GM19193 (cell line): ENCODE data around the gene MTA1.

Experiments
- POLR2A ChIP-seq: IDR thresholded peaks from 4 replicates; pipeline ENCODE4 v1.6.1; 2011; ENCODE audit not compliant: insufficient read depth, insufficient read length; ENCODE audit errors: extremely low read depth

MTA1 gene

DNA sequence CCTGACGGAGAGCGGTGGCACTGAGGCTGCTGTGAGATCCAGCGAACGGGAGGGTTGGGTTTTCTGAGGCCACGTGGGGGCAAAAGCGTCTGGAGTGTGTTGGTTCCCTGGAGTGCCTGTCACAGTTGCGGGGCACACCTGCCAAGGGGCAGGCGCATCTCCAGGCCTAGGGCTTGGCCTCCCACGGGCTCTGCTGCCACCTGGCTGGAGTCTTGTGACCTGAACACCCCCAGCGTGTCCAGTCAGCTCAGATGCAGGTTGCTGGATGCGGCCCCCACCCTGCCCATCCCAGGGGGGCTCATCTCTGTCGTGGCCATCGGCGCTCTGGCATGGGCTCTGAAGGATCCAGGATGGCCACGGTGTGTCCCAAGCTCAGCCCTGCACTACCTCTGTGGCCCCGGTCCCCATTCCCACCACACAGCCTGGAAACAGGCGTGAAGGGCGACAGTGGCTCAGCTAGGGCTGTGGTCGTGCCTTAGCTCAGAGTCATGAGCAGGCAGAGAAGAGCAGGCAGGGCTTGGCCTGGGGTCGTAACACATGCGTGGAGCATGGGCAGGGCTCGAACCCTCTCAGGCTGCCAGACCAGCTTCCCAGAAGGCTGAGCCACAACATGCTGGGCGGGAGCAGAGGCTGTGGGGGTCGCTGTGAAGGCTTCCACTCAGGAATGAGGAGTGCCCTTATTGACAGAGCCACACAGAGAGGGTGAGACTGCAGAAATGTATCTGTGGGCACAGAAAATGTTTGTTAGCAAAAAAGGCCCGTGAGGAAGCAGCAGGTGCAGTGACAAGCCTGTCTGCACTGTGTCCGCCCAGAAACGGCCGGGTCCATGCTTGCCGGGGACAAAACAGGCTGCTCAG lies 31.5 kb downstream of the MTA1 start:
- TF ChIP-seq POLR2A: no peak

DNA sequence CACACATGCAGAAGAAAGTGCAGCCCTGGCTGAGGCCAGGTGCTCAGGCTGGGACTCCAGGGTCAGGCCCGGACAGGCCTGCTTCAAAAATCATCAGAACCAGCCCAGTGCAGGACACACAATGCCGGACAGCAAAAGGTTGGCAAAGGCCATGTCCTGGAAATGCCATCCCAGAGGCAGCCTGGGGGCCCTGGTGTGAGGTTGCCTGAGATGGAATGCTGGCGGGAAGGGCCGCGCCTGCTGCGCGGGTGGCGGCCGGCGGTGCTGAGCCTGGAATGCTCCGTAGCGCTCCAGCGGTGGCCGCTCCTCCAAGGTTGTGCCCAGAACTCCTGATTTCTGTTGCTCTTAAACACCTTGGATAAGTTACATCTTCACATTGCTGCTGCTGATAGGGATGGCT lies 33.3 kb downstream of the MTA1 start:
- TF ChIP-seq POLR2A: no peak

DNA sequence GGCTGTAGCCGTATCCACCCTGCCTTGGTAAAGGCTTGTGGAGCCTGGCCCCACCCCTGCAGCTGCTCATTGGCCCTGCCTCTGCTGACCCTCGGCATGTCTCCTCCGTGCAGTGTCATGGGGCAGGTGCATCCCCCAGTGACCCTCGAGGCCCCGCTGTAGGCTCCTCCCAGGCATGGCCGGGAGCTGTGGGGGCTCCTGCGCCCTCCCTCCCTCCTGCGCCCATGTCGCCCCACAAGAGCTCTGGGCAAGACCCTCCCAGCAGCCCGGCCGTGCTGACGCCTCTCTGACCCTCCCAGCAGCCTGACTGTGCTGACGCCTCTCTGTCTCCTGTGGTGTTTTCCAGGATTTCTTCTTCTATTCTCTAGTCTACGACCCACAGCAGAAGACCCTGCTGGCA lies 34.2 kb downstream of the MTA1 start:
- no peak for TF ChIP-seq POLR2A

DNA sequence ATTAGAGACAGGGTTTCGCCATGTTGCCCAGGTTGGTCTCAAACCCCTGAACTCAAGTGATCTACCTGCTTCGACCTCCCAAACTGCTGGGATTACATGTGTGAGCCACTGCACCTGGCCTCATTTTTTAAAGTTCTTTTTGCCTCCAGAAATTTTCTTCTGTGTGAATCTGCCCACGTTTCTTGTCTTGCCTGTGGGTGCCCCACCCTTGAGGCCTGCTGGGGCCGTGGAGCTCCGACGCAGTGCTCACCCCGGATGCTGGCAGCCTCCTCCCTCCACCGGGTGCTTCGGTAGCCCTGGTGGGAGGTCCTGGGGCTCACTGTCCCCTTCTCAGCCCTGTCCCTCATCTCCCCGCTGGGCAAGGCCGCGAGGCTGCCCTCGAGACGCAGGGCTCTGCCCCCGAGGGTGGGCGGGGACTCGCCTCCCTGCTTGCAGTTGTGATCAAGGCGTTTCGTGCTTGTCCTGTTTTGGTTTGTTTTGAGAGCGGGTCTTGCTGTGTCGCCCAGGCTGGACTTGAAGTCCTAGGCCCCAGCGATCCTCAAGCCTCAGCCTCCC lies 35.5 kb downstream of the MTA1 start:
- TF ChIP-seq POLR2A: no peak

DNA sequence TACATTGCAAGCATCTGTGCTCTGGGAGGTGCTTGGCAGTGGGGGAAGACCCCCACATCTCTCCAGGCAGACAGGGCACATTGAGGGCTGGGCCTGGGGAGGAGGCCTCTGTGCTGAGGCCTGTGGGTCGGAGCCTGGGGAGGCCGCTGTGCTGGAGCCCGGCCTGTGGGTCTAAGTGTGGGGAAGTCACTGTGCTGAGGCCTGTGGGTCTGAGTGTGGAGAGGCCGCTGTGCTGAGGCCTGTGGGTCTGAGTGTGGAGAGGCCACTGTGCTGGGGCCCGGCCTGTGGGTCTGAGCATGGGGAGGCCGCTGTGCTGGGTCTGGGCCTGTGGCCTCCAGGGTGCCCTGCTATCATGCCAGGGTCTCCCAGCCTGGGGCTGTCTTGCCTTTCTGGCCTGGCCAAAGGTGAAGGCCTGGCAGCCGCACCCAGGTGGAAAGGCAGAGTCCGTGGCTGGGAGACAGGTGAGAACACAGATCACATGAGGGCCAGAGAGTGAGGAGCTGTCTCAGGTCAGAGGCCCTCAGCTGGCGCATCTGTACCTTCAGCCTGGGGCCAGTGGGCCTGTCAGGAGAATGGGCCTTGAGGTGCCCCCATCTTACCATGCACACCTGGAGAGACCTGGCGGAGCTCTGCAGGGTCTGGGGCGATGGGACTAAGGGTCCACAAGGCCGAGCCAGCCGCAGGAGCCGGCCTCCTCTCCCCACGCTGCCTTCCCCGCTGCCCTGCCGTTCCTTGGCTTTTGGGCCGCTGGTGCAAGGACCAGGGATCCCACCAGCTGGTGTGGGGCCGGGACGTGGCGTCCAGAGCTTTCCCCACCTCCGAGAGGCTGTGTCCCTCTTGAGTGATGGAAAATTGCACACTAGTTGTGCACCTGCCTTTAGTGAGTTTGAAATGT lies 36.4 kb downstream of the MTA1 start:
- no peak for TF ChIP-seq POLR2A

DNA sequence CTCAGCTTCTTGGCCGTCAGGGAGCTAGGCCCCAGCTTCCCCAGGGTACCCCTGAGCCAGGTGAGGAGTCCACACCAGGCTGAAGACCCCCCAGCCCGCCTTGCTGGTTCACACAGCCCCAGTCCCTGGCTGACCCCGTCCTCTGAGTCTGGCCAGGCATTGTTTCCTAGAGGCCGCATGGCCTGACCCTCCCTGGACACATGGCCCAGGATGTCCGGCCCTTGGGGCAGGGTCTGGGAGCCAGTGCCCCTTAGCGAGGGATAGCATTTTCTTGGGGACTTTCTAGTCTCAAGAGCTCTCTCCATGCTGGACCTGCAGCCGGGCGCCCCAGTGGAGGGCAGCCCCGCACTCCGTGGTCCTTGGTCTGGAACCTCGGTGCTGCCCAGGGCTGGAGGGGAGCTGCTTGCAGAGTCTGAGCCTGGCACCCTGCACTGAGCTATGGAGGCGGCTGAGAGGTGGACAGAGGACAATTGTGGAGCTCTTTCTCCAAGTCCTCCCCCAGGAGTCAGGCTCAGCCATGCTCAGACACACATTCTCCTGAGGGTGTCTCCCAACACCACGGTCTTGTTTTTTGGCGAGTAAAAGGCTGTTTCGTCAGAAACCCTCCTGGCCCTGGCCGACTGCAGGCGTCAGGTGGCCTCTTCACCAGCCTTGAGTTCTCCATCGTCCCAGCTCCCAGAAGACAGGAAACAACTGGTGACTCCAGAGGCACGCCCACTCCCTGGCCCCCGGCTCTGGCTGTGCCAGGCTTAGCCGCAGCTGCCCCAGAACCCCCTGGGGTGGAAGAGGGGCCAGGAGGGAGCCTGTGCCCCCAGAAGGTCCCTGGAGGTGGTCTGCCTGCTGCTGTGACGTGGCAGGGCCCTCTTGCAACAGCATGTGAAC lies 37.4 kb downstream of the MTA1 start:
- no peak for TF ChIP-seq POLR2A

DNA sequence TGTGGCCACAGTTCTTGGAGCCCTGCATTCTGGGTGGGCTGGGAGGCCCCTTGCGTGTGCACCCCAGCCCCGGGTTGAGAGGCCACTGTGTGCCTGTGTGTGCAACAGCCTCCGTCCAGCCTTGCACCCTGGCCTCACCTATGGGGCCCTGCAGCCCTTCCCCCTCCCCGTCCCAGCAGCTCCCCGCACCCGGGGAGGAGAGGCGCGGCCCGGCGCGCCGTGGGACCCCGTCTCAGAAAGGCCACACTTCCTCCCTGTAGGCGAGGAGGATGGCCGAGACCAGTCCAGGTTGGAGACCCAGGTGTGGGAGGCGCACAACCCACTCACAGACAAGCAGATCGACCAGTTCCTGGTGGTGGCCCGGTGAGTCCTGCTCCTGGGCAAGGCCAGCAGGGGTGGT lies 38.4 kb downstream of the MTA1 start:
- no peak for TF ChIP-seq POLR2A

DNA sequence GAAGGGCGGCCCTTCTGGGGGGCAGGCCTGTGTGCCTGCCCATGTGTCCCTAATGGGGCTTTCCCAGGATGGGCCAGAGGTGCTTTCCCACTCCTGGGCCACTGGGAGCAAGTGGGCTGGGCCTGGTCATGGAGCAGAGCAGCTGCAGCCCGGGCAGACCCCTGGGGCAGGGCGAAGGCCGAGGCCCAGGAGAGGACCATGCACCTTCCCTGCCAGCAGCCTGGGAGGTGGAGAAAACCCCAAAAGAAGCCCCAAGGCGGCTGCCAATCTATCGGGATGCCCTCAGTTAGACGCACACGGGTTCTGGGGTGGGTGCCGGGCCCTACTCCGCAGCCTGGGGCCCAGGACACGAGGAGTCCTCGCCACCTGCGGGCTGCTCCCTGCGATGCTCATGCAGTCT lies 38.9 kb downstream of the MTA1 start:
- TF ChIP-seq POLR2A: no peak

DNA sequence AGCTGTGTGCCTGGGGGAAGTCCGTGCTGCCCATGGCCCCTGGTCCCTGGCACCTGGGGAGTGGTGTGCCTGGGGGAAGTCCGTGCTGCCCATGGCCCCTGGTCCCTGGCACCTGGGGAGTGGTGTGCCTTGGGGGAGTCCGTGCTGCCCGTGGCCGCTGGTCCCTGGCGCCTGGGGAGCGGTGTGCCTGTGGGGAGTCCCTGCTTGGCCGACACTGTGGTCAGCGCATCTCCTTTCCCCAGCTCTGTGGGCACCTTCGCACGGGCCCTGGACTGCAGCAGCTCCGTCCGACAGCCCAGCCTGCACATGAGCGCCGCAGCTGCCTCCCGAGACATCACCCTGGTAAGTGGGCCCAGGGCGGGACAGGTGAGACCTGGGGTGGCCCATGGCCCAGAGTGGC lies 40.5 kb downstream of the MTA1 start:
- no peak for TF ChIP-seq POLR2A

DNA sequence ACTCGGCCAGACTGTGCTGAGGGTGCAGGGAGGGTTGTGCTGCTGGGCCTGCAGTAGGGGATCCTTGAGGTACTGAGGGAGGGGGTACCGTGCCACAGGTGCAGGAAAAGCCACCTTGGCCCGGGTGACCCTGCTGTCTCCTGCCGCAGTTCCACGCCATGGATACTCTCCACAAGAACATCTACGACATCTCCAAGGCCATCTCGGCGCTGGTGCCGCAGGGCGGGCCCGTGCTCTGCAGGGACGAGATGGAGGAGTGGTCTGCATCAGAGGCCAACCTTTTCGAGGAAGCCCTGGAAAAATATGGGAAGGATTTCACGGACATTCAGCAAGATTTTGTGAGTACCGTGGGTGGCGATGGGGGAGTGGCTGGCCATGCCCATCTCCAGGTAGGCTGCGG lies 41.0 kb downstream of the MTA1 start:
- no peak for TF ChIP-seq POLR2A

DNA sequence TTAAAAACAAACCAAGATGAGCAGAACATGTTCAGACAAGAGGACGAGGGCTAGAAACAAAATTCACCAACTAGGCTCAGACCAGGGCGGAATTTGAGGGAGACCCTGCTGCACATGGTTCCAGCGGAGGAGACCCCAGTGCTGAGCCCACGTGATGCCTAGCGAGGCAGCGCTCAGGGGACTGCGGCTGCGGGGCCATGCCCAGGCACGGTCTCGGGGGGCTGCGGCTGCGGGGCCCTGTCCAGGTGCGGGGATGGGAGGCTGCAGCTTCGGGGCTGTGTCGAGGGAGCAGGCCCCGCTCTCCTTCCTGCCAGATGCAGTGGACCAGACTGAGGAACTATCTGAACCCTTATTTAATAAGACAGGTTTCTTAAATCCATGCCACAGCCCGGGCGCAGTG lies 42.3 kb downstream of the MTA1 start:
- no peak for TF ChIP-seq POLR2A

DNA sequence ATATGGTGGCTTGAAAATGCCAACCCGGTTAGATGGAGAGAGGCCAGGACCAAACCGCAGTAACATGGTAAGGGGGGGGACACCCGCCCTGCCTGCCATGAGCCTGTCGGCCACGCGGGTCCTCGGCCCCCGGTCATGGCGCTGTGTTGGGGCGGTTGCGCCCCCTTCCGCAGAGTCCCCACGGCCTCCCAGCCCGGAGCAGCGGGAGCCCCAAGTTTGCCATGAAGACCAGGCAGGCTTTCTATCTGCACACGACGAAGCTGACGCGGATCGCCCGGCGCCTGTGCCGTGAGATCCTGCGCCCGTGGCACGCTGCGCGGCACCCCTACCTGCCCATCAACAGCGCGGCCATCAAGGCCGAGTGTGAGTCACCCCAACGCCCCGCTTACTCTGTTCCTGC lies 44.9 kb downstream of the MTA1 start:
- no peak for TF ChIP-seq POLR2A

DNA sequence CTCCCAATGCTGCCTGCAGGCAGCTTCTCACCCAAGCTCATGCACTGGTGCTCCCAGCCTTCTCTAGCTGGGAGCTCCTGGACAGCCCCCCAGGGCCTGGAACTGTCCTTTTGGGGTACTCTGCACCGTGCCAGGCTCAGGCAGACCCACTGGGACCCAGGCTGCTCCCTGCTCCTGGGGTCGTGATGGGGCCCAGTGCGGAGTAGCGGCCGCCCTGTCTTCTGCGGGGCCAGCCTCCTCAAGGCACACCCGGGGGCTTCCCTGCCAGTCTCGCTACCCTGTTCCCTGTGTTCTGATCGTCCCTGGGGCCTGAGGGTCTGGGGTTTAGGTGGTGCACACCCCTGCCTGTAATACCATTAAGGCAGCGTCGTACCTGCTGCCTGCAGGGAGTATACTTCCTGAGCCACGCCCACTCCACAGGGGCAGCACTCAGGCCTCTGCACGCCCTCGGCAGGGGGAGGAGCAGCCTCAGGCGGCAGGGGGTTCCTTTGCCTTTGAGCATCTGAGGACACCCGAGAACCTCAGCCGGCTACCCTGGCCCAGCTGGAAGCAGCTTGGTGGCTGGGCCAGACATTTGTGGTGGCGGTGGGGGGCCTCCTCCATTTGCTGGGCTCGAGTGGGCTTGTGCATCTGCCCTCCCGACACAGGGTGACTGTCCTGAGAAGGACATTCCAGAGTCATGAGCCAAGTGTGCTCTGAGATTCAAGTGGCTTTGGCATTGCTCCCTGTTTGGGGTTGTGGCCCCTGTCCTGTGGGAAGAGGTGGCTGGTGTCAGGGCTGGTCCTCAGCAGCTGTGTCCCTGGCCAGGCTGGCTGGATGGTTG lies 45.8 kb downstream of the MTA1 start:
- TF ChIP-seq POLR2A: no peak
